ENCODE data around the gene LYL1. TPM values are rescaled to one million over a fixed set of nuclear protein-coding genes. Genes with fewer than 3 reads are reported as not detected.

LYL1 gene
- total and polyA plus RNA-seq, 2 of the 13 experiments (the other 11 are each of a cell fraction or from before 2014, with no cell fraction given) = 0.75 to 0.92 TPM

DNA sequence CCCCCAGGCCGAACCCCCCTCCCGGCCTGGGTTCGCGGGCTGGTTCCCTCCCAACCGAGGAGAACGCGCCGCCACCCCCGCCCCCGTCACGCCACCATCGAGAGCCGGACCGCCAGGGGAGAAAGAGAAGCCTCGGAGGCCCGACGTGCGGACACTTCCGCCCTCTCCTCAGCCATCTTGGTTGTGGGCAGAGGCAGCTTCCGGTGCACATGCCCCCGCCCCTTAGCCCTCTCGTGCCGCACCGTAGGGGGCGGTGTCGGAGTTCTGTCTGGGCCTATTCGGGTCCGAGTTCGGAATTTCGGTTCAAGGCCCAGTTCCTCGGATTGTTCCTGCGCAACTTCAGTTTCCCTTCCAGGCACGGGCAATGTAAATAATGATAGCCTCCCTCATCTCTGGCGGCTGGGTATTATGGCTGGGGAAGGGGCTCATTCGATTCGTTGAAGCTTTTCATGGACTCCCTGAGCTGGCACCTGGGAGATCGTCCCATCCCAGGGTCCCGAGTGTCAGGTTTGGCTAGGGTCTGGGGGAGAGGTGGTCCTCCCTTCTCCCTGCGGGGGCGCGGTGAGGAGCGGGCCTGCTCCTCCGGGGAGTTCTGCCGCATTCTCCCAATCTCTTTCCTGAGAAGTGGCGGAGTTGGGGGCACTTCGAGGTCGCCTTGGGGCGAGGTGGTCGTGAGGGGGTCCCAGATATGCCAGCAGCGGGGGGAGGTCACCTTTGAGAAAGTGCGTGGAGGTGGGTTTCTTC, 47.7 kb upstream of the LYL1 start, which contains the start of the genes IER2 and STX10 (continued):
- TF ChIP-seq PRPF4 (IDR thresholded peaks at IDR 0.05; ENCODE audit: low read depth, low read length, poor library complexity, severe bottlenecking) = no peak
- TF ChIP-seq RARA (CRISPR knock-in tag; IDR thresholded peaks at IDR 0.05) = peak; percentile 73
- TF ChIP-seq KDM5B (CRISPR knock-in tag; IDR thresholded peaks at IDR 0.05; ENCODE audit: borderline replicate concordance) = 0 out of 2 replicates have a peak, but pooled peaks have one; percentile 25
- TF ChIP-seq PRDM4 (CRISPR knock-in tag; IDR thresholded peaks at IDR 0.05; ENCODE audit: borderline replicate concordance) = no peak
- TF ChIP-seq TCF12 (IDR thresholded peaks at IDR 0.05) = no peak
- TF ChIP-seq TCF12 (CRISPR knock-in tag; IDR thresholded peaks at IDR 0.05) = 0 out of 2 replicates have a peak, but pooled peaks have one; percentile 24
- TF ChIP-seq ATF7-NPFF (CRISPR knock-in tag; IDR thresholded peaks at IDR 0.05; ENCODE audit: low read depth) = peak; percentile 20; the same call in 1 of the 2 replicates
- peak; percentile 57 for TF ChIP-seq ZNF781 (CRISPR knock-in tag; IDR thresholded peaks at IDR 0.05; ENCODE audit: borderline replicate concordance, not compliant biosample characterization)
- no peak for TF ChIP-seq IRX3 (CRISPR knock-in tag; IDR thresholded peaks at IDR 0.05; ENCODE audit: borderline replicate concordance, low read depth)
- TF ChIP-seq FOXA3 (CRISPR knock-in tag; IDR thresholded peaks at IDR 0.05) = peak; percentile 69
- TF ChIP-seq ZNF597 (CRISPR knock-in tag; IDR thresholded peaks at IDR 0.05) = no peak
- TF ChIP-seq, protein P1, sequence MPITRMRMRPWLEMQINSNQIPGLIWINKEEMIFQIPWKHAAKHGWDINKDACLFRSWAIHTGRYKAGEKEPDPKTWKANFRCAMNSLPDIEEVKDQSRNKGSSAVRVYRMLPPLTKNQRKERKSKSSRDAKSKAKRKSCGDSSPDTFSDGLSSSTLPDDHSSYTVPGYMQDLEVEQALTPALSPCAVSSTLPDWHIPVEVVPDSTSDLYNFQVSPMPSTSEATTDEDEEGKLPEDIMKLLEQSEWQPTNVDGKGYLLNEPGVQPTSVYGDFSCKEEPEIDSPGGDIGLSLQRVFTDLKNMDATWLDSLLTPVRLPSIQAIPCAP (CRISPR knock-in tag; IDR thresholded peaks at IDR 0.05; ENCODE audit: low read depth) = no peak
- TF ChIP-seq ZNF317 (CRISPR knock-in tag; IDR thresholded peaks at IDR 0.05) = peak; percentile 54; the same call in 1 of the 2 replicates
- no peak for TF ChIP-seq IRF9 (CRISPR knock-in tag; IDR thresholded peaks at IDR 0.05; ENCODE audit: borderline replicate concordance)
- TF ChIP-seq, protein P2, sequence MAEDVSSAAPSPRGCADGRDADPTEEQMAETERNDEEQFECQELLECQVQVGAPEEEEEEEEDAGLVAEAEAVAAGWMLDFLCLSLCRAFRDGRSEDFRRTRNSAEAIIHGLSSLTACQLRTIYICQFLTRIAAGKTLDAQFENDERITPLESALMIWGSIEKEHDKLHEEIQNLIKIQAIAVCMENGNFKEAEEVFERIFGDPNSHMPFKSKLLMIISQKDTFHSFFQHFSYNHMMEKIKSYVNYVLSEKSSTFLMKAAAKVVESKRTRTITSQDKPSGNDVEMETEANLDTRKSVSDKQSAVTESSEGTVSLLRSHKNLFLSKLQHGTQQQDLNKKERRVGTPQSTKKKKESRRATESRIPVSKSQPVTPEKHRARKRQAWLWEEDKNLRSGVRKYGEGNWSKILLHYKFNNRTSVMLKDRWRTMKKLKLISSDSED (CRISPR knock-in tag; IDR thresholded peaks at IDR 0.05) = no peak
- TF ChIP-seq TEF (CRISPR knock-in tag; IDR thresholded peaks at IDR 0.05) = no peak
- peak; percentile 82 for TF ChIP-seq MAX (IDR thresholded peaks at IDR 0.05)
- peak; percentile 66; the same call in 1 of the 2 replicates for TF ChIP-seq ARNTL (CRISPR knock-in tag; IDR thresholded peaks at IDR 0.05)
- TF ChIP-seq ASH2L (IDR thresholded peaks at IDR 0.05; ENCODE audit: insufficient read length, low read depth, low read length) = peak; percentile 66
